Liver (tissue), 9 donors: ENCODE data around the gene RPL9. TPM values are rescaled to one million over a fixed set of nuclear protein-coding genes. Genes with fewer than 3 reads are reported as not detected.

Experiments used
- DNase-seq: peaks from one replicate; pipeline ENCODE4 v3.0.0-alpha.2; 2017; ENCODE audit warnings: low spot score
- H3K27ac ChIP-seq, 2 donors: one replicate each; pipeline ENCODE4 v1.7.0; 2013; ENCODE audit warnings: inconsistent platforms in 2 of 2, low read length in 2 of 2, control low read depth in 1 of 2, low read depth in 1 of 2, mild to moderate bottlenecking in 1 of 2
- H3K27me3 ChIP-seq, 4 donors: one replicate each; pipeline versions ENCODE4 v1.6.1 to v1.7.0; 2013; ENCODE audit warnings: low read length in 3 of 4, inconsistent platforms in 1 of 4, mild to moderate bottlenecking in 1 of 4, moderate library complexity in 1 of 4; ENCODE audit not compliant: control insufficient read depth in 4 of 4, insufficient read depth in 4 of 4
- H3K36me3 ChIP-seq, 4 donors: one replicate each; pipeline versions ENCODE4 v1.6.1 to v1.7.0; 2013; ENCODE audit warnings: low read length in 3 of 4, mild to moderate bottlenecking in 3 of 4, low read depth in 1 of 4, moderate library complexity in 1 of 4; ENCODE audit not compliant: control insufficient read depth in 4 of 4, insufficient read depth in 3 of 4
- H3K4me1 ChIP-seq, 4 donors: one replicate each; pipeline versions ENCODE4 v1.6.1 to v1.7.0; 2013; ENCODE audit warnings: low read length in 3 of 4, mild to moderate bottlenecking in 3 of 4, moderate library complexity in 1 of 4; ENCODE audit not compliant: control insufficient read depth in 4 of 4, insufficient read depth in 4 of 4
- H3K4me3 ChIP-seq, 3 donors: one replicate each; pipeline versions ENCODE4 v1.6.1 to v1.7.0; 2013; ENCODE audit warnings: low read length in 3 of 3, control low read depth in 1 of 3, low read depth in 1 of 3, mild to moderate bottlenecking in 1 of 3
- H3K9ac ChIP-seq, 2 donors: one replicate each; pipeline ENCODE4 v1.7.0; 2013; ENCODE audit warnings: low read length in 2 of 2, mild to moderate bottlenecking in 2 of 2, moderate library complexity in 2 of 2, control low read depth in 1 of 2, low read depth in 1 of 2
- H3K9me3 ChIP-seq, 4 donors: one replicate each; pipeline versions ENCODE4 v1.6.1 to v1.7.0; 2013; ENCODE audit warnings: low read length in 3 of 4; ENCODE audit not compliant: control insufficient read depth in 4 of 4
- EGR1 ChIP-seq, 2 donors: IDR thresholded peaks; 2 replicates each; pipeline ENCODE4 v1.6.1; 2016 to 2018; ENCODE audit warnings: antibody characterized with exemption in 2 of 2, low read depth in 2 of 2
- FOXA1 ChIP-seq: IDR thresholded peaks from 2 replicates; pipeline ENCODE4 v1.6.1; 2016; ENCODE audit warnings: antibody characterized with exemption
- FOXA2 ChIP-seq: IDR thresholded peaks from 2 replicates; pipeline ENCODE4 v1.6.1; 2016; ENCODE audit warnings: antibody characterized with exemption
- JUND ChIP-seq, 2 donors: IDR thresholded peaks; 2 replicates each; pipeline ENCODE4 v1.6.1; 2016; ENCODE audit warnings: antibody characterized with exemption in 2 of 2
- NR2F2 ChIP-seq: IDR thresholded peaks from 2 replicates; pipeline ENCODE4 v1.6.1; 2016; ENCODE audit warnings: antibody characterized with exemption
- RAD21 ChIP-seq, 2 donors: IDR thresholded peaks; 2 replicates each; pipeline ENCODE4 v1.6.1; 2016; ENCODE audit warnings: antibody characterized with exemption in 2 of 2, mild to moderate bottlenecking in 2 of 2
- RXRA ChIP-seq, 2 donors: IDR thresholded peaks; 2 replicates each; pipeline ENCODE4 v1.6.1; 2017 to 2018; ENCODE audit warnings: antibody characterized with exemption in 2 of 2, mild to moderate bottlenecking in 1 of 2
- SP1 ChIP-seq: IDR thresholded peaks from 2 replicates; pipeline ENCODE4 v1.6.1; 2018; ENCODE audit warnings: antibody characterized with exemption, mild to moderate bottlenecking
- TAF1 ChIP-seq: conservative IDR thresholded peaks from 2 replicates; pipeline ENCODE4 v1.6.1; 2016; ENCODE audit warnings: antibody characterized with exemption, mild to moderate bottlenecking
- YY1 ChIP-seq: IDR thresholded peaks from 2 replicates; pipeline ENCODE4 v1.6.1; 2016; ENCODE audit warnings: antibody characterized with exemption, mild to moderate bottlenecking
- WGBS: extraction: QIAGEN DNeasy Blood & Tissue Kit; methylation state at CpG from one replicate; pipeline ENCODE4 v1.1.7; 2013; 5-methylcytosine and 5-hydroxymethylcytosine counted together
- polyA plus RNA-seq, 2 donors: library from polyadenylated mRNA; stranded (reverse) in 1 of 2; unstranded in 1 of 2; fragments of 200-250 nt in 1 of 2; fragments of >200 nt in 1 of 2; fragmentation: Nextera tagmentation in 1 of 2; extraction: Ambion mirVana in 1 of 2; gene quantifications; one replicate each; pipeline versions ENCODE4 v1.2.1 to v1.2.3, GENCODE V29; 2013 to 2015
- total RNA-seq, 2 donors: library from RNA; depleted of rRNA; stranded (reverse); fragments of >200 nt; gene quantifications; one replicate each; pipeline ENCODE4 v1.2.3, GENCODE V29; 2014
- TF ChIP-seq, protein P1 (sequence below): IDR thresholded peaks from 2 replicates; pipeline ENCODE4 v1.6.1; 2016; ENCODE audit warnings: antibody characterized with exemption
- TF ChIP-seq, protein P2 (sequence below): IDR thresholded peaks from 2 replicates; pipeline ENCODE4 v1.6.1; 2016; ENCODE audit warnings: antibody characterized with exemption, mild to moderate bottlenecking
- TF ChIP-seq, protein P3 (sequence below): IDR thresholded peaks from 2 replicates; pipeline ENCODE4 v1.6.1; 2016; ENCODE audit warnings: antibody characterized with exemption
- TF ChIP-seq, protein P4 (sequence below): fragments of 150-350 bp; IDR thresholded peaks from 2 replicates; pipeline ENCODE4 v1.5.1; 2017; ENCODE audit warnings: improper control_type of control experiment, low read depth, low read length; ENCODE audit not compliant: missing input control
- TF ChIP-seq, protein P5 (sequence below): IDR thresholded peaks from 2 replicates; pipeline ENCODE4 v1.6.1; 2016; ENCODE audit warnings: antibody characterized with exemption
- donor health status: healthy.
- donor health status: healthy.
- donor health status: healthy.
- donor health status: healthy.
- donor health status: healthy.

Gene RPL9
- total and polyA plus RNA-seq, 4 donors: 427 to 1,176 (median 615) TPM

DNA sequence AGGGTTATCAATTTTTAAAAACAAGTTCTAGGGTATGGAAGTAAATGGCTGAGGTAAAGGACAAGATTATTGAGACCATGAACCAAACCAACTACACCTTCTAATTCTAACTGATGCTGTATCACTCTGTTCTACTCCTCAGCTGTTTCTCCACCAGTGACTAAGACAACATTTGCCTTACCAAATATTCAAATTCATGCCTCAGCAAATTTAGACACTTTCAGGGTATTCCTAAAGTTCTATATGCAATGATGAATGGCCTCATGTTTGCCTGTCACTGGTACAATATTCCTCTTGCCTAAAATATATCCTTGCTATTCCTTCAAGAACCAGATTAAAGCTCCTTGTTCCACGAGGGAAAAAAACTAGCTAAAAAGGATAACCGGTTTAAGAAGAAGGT lies 5.0 kb downstream of the RPL9 start:
- H3K9me3 ChIP-seq: no peaks in the 10 kb centered on the region
- WGBS: 60% methylated on average over 2 of the region's 2 CpGs
- peaks cover 19 to 59% (median 51%) of the 10 kb centered on the region in 4 donors for H3K36me3 ChIP-seq
- H3K4me3 ChIP-seq: no peak overlapping the region
- peaks cover 14 to 41% (median 31%) of the 10 kb centered on the region in 4 donors for H3K4me1 ChIP-seq
- DNase-seq: no peak
- no peak overlapping the region for H3K9ac ChIP-seq
- no peak overlapping the region for H3K27ac ChIP-seq
- H3K27me3 ChIP-seq: no peaks in the 10 kb centered on the region
- TF ChIP-seq FOXA2: no peak
- TF ChIP-seq JUND (IDR thresholded peaks at IDR 0.05): no peak
- TF ChIP-seq, protein P1, sequence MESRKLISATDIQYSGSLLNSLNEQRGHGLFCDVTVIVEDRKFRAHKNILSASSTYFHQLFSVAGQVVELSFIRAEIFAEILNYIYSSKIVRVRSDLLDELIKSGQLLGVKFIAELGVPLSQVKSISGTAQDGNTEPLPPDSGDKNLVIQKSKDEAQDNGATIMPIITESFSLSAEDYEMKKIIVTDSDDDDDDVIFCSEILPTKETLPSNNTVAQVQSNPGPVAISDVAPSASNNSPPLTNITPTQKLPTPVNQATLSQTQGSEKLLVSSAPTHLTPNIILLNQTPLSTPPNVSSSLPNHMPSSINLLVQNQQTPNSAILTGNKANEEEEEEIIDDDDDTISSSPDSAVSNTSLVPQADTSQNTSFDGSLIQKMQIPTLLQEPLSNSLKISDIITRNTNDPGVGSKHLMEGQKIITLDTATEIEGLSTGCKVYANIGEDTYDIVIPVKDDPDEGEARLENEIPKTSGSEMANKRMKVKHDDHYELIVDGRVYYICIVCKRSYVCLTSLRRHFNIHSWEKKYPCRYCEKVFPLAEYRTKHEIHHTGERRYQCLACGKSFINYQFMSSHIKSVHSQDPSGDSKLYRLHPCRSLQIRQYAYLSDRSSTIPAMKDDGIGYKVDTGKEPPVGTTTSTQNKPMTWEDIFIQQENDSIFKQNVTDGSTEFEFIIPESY: no peak
- TF ChIP-seq TAF1: no peak
- TF ChIP-seq, protein P2, sequence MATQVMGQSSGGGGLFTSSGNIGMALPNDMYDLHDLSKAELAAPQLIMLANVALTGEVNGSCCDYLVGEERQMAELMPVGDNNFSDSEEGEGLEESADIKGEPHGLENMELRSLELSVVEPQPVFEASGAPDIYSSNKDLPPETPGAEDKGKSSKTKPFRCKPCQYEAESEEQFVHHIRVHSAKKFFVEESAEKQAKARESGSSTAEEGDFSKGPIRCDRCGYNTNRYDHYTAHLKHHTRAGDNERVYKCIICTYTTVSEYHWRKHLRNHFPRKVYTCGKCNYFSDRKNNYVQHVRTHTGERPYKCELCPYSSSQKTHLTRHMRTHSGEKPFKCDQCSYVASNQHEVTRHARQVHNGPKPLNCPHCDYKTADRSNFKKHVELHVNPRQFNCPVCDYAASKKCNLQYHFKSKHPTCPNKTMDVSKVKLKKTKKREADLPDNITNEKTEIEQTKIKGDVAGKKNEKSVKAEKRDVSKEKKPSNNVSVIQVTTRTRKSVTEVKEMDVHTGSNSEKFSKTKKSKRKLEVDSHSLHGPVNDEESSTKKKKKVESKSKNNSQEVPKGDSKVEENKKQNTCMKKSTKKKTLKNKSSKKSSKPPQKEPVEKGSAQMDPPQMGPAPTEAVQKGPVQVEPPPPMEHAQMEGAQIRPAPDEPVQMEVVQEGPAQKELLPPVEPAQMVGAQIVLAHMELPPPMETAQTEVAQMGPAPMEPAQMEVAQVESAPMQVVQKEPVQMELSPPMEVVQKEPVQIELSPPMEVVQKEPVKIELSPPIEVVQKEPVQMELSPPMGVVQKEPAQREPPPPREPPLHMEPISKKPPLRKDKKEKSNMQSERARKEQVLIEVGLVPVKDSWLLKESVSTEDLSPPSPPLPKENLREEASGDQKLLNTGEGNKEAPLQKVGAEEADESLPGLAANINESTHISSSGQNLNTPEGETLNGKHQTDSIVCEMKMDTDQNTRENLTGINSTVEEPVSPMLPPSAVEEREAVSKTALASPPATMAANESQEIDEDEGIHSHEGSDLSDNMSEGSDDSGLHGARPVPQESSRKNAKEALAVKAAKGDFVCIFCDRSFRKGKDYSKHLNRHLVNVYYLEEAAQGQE: no peak
- TF ChIP-seq NR2F2: no peak
- TF ChIP-seq, protein P3, sequence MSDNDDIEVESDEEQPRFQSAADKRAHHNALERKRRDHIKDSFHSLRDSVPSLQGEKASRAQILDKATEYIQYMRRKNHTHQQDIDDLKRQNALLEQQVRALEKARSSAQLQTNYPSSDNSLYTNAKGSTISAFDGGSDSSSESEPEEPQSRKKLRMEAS: no peak

DNA sequence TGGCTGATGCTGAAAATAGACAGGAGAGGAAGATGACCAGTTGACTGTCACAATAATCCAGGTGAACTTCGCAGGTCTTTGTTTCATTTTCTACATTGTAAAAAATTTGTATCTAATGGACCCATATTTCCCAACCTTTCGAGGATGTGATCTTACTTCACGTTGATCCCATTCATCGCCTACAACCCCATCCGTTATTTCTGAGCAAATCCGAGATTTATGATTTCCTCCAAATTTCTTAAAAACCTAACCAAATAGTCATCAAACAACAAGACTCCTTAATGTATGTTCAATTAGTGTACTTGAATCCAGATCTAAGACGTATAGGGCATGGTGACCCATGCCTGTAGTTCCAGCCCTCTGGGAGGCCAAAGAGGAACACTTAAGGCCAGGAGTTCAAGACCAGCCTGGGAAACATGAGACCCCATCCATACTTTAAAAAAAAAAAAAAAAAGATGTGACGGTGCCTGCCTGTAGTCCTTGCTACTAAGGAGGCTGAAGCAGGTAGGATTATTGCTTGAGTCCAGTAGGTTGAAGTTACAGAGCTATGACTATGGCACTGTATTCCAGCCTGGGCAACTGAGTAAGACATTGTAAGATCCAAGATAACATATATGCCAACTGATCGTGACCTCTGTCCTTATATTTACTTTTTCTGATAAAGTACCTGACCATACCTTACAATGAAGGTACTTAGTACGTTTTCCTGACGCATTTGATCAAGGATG lies 5.7 kb downstream of the RPL9 start:
- DNase-seq: no peak
- TF ChIP-seq, protein P4, sequence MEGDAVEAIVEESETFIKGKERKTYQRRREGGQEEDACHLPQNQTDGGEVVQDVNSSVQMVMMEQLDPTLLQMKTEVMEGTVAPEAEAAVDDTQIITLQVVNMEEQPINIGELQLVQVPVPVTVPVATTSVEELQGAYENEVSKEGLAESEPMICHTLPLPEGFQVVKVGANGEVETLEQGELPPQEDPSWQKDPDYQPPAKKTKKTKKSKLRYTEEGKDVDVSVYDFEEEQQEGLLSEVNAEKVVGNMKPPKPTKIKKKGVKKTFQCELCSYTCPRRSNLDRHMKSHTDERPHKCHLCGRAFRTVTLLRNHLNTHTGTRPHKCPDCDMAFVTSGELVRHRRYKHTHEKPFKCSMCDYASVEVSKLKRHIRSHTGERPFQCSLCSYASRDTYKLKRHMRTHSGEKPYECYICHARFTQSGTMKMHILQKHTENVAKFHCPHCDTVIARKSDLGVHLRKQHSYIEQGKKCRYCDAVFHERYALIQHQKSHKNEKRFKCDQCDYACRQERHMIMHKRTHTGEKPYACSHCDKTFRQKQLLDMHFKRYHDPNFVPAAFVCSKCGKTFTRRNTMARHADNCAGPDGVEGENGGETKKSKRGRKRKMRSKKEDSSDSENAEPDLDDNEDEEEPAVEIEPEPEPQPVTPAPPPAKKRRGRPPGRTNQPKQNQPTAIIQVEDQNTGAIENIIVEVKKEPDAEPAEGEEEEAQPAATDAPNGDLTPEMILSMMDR: no peak
- TF ChIP-seq YY1: no peak
- TF ChIP-seq FOXA2: no peak
- no peak for TF ChIP-seq RAD21 (IDR thresholded peaks at IDR 0.05)
- TF ChIP-seq FOXA1: no peak
- TF ChIP-seq EGR1 (IDR thresholded peaks at IDR 0.05; ENCODE audit: low read depth in 2 of 2): no peak
- no peak for TF ChIP-seq TAF1
- no peak for TF ChIP-seq SP1
- TF ChIP-seq JUND (IDR thresholded peaks at IDR 0.05): no peak
- TF ChIP-seq, protein P5, sequence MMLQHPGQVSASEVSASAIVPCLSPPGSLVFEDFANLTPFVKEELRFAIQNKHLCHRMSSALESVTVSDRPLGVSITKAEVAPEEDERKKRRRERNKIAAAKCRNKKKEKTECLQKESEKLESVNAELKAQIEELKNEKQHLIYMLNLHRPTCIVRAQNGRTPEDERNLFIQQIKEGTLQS: no peak
- TF ChIP-seq RXRA (IDR thresholded peaks at IDR 0.05): no peak
- Histone ChIP-seq H3K27ac (no peak overlapping the region), H3K9ac (no peak overlapping the region), H3K27me3 (no peaks in the 10 kb centered on the region), H3K4me3 (no peak overlapping the region), H3K4me1 (peaks cover 14 to 41% (median 31%) of the 10 kb centered on the region in 4 donors), H3K36me3 (peaks cover 19 to 64% (median 53%) of the 10 kb centered on the region in 4 donors), H3K9me3 (no peaks in the 10 kb centered on the region)
- 92% methylated on average over 11 of the region's 11 CpGs for WGBS
